Jurkat, Clone E6-1 (cell line): ENCODE results near the gene PCDHGA9.
"Not testable (repeated sequence)": the region's sequence is repeated elsewhere in the genome, so short reads cannot be mapped to it uniquely, and the experiment has no call there.

ENCODE experiments used
- DNase-seq: peaks from one replicate; pipeline ENCODE4 v3.0.0-alpha.2; 2011; ENCODE audit warnings: low read depth, low spot score
- H3K4me3 ChIP-seq: 2 replicates; pipeline ENCODE4 v1.5.1; 2011; ENCODE audit warnings: mild to moderate bottlenecking, low read length, control low read depth, moderate library complexity

Gene PCDHGA9

DNA sequence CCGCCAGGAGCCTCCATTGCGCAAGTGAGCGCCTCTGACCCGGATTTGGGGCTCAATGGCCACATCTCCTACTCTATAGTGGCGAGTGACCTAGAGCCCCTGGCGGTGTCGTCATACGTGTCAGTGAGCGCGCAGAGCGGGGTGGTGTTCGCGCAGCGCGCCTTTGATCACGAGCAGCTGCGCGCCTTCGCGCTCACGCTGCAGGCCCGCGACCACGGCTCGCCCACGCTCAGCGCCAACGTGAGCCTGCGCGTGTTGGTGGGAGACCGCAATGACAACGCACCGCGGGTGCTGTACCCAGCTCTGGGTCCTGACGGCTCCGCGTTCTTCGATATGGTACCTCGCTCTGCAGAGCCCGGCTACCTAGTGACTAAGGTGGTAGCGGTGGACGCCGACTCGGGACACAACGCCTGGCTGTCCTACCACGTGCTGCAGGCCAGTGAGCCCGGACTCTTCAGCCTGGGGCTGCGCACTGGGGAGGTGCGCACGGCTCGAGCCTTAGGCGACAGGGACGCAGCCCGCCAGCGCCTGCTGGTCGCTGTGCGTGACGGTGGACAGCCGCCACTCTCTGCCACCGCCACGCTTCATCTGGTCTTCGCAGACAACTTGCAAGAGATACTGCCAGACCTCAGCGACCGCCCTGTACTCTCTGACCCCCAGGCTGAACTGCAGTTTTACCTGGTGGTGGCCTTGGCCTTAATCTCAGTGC lies 7.2 kb downstream of the PCDHGA9 start:
- no peak overlapping the region for H3K4me3 ChIP-seq
- no peak for DNase-seq

DNA sequence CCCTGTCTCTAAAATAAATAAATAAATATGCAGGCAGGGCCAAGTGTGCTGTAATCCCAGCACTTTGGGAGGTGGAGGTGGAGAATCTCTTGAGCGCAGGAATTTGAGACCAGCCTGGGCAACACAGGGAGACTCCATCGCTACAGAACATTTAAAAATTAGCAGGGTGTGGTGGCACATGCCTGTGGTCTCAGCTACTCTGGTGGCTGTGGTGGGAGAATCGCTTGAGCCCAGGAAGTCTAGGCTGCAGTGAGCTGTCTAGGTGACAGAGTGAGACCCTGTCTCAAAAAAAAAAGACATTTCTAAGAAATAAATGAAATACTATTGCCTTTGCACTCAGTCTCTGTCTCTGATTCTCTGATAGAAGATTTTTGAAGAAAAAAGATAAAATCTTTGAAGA lies 9.0 kb downstream of the PCDHGA9 start:
- H3K4me3 ChIP-seq = no peak overlapping the region
- no peak for DNase-seq

- peak; percentile 70 for DNase-seq
- peak within 1 kb of the TSS; percentile 66 for H3K4me3 ChIP-seq
Observed at GRCh38 chr5:141412854-141413539, 10.4 kb downstream of the PCDHGA9 start, which contains the start of gene PCDHGA10. Gene PCDHGA10, plus strand, starts transcription at chr5:141412987. Its CDS starts 189 bp downstream, at chr5:141413176.

GRCh38 chr5:141413540-141414069 lies 11.0 kb downstream of the PCDHGA9 start:
- no peak for DNase-seq
- peak overlapping the region; percentile 66 for H3K4me3 ChIP-seq

GRCh38 chr5:141414548-141415274 lies 12.1 kb downstream of the PCDHGA9 start:
- not testable (repeated sequence) for H3K4me3 ChIP-seq, DNase-seq

- not testable (repeated sequence) for DNase-seq, H3K4me3 ChIP-seq
Observed at GRCh38 chr5:141415275-141415618, 12.7 kb downstream of the PCDHGA9 start.

DNA sequence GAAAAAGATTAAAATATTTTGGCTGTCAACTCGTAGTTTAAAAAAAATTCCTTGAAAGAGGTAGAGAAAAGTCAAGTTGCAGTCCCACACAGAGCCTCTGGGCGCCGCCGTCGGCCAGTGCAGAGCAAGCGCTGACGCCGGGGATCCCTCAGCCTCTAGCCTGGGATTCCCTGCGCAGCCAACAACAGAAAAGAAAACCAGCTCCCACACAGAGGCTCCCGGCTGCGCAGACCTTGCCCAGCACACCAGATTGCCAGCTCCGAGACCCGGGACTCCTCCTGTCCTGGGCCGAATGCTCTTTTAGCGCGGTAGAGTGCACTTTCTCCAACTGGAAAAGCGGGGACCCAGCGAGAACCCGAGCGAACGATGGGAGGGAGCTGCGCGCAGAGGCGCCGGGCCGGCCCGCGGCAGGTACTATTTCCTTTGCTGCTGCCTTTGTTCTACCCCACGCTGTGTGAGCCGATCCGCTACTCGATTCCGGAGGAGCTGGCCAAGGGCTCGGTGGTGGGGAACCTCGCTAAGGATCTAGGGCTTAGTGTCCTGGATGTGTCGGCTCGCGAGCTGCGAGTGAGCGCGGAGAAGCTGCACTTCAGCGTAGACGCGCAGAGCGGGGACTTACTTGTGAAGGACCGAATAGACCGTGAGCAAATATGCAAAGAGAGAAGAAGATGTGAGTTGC lies 15.1 kb downstream of the PCDHGA9 start, which contains the start of gene PCDHGB7:
Gene PCDHGB7, plus strand, starts transcription at position 184 of the 679 bp plus-strand sequence. Its CDS starts 183 bp downstream, at position 367.
- H3K4me3 ChIP-seq = not testable (repeated sequence)
- DNase-seq = peak; percentile 26

DNA sequence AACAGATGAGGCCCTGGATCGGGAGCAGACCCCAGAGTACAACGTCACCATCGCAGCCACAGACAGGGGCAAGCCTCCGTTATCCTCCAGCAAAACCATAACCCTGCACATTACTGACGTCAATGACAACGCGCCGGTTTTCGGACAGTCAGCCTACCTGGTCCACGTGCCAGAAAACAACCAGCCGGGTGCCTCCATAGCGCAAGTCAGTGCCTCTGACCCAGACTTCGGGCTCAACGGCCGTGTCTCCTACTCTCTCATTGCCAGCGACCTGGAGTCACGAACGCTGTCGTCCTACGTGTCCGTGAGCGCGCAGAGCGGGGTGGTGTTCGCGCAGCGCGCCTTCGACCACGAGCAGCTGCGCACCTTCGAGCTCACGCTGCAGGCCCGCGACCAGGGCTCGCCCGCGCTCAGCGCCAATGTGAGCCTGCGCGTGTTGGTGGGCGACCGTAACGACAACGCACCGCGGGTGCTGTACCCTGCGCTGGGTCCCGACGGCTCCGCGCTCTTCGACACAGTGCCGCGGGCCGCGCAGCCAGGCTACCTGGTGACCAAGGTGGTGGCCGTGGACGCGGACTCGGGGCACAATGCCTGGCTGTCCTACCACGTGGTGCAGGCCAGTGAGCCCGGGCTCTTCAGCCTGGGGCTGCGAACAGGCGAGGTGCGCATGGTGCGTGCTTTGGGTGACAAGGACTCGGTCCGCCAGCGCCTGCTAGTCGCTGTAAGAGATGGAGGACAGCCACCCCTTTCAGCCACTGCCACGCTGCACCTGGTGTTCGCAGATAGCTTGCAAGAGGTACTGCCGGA lies 16.7 kb downstream of the PCDHGA9 start:
- no peak for DNase-seq
- H3K4me3 ChIP-seq = no peak overlapping the region

GRCh38 chr5:141420855-141421488 lies 18.4 kb downstream of the PCDHGA9 start, which contains the start of gene PCDHGA11:
Gene PCDHGA11, plus strand, starts transcription at chr5:141421051. Its CDS starts 177 bp downstream, at chr5:141421228.
- DNase-seq = peak; percentile 24
- no peak within 1 kb of the TSS for H3K4me3 ChIP-seq

GRCh38 chr5:141421489-141421855 lies 18.9 kb downstream of the PCDHGA9 start:
- H3K4me3 ChIP-seq = no peak overlapping the region
- DNase-seq = no peak

- no peak for DNase-seq
- H3K4me3 ChIP-seq = no peak overlapping the region
Observed at GRCh38 chr5:141422742-141423291, 20.2 kb downstream of the PCDHGA9 start.

DNA sequence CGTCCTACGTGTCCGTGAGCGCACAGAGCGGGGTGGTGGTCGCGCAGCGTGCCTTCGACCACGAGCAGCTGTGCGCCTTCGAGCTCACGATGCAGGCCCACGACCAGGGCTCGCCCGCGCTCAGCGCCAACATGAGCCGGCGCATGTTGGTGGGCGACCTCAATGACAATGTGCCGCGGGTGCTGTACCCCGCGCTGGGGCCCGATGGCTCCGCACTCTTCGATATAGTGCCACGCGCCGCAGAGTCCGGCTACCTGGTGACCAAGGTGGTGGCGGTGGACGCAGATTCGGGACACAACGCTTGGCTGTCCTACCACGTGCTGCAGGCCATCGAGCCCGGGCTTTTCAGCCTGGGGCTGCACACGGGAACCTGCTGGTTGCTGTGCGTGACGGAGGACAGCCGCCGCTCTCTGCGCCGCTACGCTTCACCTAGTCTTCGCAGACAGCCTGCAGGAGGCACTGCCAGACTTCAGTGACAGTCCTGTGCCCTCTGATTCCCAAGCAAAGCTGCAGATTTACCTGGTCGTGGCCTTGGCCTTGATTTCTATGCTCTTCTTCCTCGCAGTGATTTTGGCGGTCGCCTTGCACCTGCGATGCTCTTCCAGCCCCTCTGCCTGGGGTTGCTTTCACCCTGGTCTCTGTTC lies 25.3 kb downstream of the PCDHGA9 start:
- no peak for DNase-seq
- no peak overlapping the region for H3K4me3 ChIP-seq

DNA sequence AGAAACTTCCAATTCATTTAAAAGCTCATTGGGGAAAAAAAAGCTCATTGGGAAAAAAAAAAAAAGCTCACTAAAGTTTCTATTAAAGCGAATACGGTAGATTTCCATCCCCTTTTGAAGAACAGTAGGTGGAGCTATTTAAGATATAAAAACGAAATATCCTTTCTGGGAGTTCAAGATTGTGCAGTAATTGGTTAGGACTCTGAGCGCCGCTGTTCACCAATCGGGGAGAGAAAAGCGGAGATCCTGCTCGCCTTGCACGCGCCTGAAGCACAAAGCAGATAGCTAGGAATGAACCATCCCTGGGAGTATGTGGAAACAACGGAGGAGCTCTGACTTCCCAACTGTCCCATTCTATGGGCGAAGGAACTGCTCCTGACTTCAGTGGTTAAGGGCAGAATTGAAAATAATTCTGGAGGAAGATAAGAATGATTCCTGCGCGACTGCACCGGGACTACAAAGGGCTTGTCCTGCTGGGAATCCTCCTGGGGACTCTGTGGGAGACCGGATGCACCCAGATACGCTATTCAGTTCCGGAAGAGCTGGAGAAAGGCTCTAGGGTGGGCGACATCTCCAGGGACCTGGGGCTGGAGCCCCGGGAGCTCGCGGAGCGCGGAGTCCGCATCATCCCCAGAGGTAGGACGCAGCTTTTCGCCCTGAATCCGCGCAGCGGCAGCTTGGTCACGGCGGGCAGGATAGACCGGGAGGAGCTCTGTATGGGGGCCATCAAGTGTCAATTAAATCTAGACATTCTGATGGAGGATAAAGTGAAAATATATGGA lies 27.9 kb downstream of the PCDHGA9 start, which contains the start of gene PCDHGA12:
Gene PCDHGA12, plus strand, starts transcription at position 176 of the 782 bp plus-strand sequence. Its CDS starts 253 bp downstream, at position 429.
- DNase-seq = no peak
- no peak within 1 kb of the TSS for H3K4me3 ChIP-seq

DNA sequence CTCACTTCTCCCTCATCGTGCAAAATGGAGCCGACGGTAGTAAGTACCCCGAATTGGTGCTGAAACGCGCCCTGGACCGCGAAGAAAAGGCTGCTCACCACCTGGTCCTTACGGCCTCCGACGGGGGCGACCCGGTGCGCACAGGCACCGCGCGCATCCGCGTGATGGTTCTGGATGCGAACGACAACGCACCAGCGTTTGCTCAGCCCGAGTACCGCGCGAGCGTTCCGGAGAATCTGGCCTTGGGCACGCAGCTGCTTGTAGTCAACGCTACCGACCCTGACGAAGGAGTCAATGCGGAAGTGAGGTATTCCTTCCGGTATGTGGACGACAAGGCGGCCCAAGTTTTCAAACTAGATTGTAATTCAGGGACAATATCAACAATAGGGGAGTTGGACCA lies 28.7 kb downstream of the PCDHGA9 start:
- H3K4me3 ChIP-seq = no peak overlapping the region

DNA sequence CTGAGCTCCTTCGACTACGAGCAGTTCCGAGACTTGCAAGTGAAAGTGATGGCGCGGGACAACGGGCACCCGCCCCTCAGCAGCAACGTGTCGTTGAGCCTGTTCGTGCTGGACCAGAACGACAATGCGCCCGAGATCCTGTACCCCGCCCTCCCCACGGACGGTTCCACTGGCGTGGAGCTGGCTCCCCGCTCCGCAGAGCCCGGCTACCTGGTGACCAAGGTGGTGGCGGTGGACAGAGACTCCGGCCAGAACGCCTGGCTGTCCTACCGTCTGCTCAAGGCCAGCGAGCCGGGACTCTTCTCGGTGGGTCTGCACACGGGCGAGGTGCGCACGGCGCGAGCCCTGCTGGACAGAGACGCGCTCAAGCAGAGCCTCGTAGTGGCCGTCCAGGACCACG lies 29.7 kb downstream of the PCDHGA9 start:
- not testable (repeated sequence) for DNase-seq, H3K4me3 ChIP-seq

More for the DNA sequence above, 28.7 kb downstream of the PCDHGA9 start:
- no peak for DNase-seq

GRCh38 chr5:141432726-141433125 lies 30.1 kb downstream of the PCDHGA9 start:
- not testable (repeated sequence) for DNase-seq, H3K4me3 ChIP-seq
